Stimulated activated CD4-positive, alpha-beta T cell treated with anti-CD3 and anti-CD28 coated beads, Interleukin-15, amount 100 ng/mL, for 1 hour (primary cell): ENCODE measurements around the gene PLCL1.

Experiments
- DNase-seq, 2 donors: peaks; one replicate each; pipeline ENCODE4 v3.0.0-alpha.2; 2020; ENCODE audit warnings: low read depth in 1 of 2, low spot score in 1 of 2

Gene PLCL1

DNA sequence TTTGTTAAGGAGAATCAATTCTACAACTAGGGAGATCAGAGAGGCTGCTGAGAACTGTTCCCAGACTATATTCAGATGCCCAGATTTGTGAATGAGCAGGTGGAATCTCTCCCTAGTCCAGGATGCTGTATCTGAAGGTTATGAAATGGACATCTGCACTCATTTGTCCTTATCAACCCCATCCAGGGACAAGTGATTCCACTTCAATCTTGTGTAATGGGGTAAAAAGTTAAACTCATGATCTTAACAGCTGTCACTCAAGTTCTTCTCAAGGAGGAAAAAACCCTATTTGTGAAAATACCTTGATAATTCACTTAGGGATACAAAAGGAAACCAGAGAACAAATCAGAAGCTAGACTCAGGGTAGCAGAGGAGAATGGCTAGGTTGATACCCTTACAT is 144.8 kb downstream of the PLCL1 start:
- no peak for DNase-seq

DNA sequence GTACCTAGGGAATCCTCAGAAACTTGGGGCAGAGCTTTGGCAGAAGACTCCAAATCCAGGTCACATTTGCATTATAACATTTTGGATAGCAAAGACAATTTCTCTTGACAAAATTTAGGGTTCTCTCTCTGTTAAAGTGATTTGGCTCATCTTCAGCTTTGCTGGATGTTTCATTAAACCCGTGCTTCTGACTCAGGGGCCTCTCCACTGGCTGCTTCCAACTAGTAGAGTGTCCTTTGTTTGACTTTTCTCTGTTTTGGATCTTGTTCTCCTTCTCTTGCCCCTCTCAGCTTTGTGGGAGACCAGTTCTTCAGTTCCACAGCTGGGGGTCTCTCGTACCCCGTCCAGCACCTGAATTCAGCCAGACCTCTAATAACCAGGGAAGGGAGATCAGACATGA is 145.6 kb downstream of the PLCL1 start:
- no peak for DNase-seq

- DNase-seq = no peak
Observed at GRCh38 chr2:197950724-197951123, 146.3 kb downstream of the PLCL1 start.

DNA sequence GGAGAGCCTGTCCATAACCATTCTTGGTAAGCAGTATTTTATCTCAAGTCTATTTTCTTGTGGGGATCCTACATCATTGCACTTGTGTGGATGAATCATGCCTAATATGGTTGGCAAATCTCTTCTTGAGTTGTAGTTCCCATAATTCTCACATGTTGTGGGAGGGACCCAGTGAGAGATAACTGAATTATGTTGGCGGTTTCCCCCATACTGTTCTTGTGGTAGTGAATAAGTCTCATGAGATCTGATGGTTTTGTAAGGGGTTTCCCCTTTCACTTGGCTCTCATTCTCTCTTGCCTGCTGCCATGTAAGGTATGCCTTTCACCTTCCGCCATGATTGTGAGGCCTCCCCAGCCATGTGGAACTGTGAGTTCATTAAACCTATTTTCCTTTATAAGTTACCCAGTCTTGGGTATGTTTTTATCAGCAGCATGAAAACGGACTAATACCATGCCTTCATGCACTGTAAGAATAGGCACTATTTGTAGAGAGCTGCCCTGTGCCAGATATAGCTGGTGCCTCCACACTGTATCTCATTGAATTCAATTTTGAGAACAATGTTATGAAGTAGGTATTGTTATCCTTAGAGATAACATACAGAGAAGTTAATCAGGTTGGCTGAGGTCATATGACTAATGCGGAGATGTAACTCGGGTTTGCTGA is 148.3 kb downstream of the PLCL1 start:
- no peak for DNase-seq

DNA sequence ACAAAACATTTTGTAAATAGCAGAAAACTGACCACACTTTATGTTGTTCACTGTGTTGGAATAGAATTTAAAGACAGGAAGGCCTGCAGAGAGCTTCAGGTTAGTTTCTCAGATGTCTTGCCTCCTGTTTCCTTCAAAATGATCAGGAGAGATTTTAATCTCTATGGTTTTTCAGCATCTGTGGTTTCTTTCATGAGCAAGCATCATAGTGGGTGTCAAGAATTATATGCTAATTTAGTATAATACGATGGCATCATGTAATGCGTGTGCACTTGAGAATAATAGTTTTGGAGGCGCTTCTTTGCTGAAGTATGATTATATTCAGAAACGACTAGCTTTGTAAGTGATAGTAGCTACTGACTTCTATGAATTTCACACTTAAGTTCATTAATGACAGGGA is 149.9 kb downstream of the PLCL1 start:
- DNase-seq = no peak

- no peak for DNase-seq
Observed at GRCh38 chr2:197958592-197959150, 154.3 kb downstream of the PLCL1 start.

- no peak for DNase-seq
Observed at GRCh38 chr2:197959383-197959782, 155.0 kb downstream of the PLCL1 start.

- DNase-seq = no peak
Observed at GRCh38 chr2:197960786-197961185, 156.4 kb downstream of the PLCL1 start.

DNA sequence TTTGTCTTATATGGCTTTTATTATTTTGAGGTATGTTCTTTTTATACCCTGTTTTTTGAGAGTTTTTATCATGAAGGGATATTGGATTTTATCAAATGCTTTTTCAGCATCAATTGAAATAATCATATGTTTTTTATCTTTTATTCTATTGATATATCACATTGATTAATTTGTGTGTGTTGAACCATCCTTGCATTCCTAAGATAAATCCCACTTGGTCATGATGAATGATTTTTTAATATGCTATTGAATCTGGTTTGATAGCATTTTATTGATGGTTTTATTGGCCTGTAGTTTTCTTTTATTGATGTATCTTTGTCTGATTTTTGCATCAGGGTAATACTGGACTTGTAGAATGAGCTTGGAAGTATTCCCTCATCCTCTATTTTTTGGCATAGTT is 160.3 kb downstream of the PLCL1 start:
- DNase-seq = no peak

DNA sequence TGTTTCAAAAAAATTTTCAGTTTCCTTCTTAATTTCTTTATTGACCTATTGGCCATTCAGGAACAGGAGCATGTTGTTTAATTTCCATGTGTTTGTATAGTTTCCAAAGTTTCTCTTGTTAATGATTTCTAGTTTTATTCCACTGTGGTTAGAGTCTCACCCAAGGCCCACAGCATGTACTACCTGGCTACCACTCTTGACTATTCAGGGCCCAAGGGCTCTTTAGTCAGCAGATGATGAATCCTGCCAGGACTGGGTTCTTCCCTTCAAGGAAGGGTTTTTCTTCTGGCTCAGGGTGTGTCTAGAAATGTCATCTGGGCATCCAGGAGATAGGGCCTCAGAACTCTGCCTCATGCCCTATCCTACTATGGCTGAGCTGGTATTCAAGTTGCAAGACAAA is 161.4 kb downstream of the PLCL1 start:
- DNase-seq = no peak

DNA sequence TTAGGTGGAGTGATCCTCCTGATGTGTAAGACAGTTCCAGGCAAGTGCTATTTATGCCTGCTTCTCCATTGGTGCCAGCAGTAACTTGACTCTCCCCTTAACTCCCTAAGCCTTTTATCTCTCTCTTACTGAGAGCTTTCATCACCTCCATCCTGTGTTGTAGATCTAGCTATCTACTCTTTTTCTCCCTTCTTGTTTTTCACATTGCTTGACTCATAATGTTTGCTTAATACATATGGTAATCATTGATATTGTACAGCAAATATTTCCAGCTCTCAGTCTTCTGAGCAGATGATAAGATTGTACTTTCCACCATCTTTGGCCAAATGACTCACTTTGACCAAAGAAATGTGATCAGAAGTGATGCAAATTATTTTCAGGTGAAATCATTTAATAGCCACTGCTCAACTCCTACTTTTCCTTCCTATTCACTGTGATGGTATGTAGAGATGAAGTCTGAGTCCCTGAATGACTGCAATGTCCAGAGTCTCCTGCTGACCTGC is 165.0 kb downstream of the PLCL1 start:
- no peak for DNase-seq

DNA sequence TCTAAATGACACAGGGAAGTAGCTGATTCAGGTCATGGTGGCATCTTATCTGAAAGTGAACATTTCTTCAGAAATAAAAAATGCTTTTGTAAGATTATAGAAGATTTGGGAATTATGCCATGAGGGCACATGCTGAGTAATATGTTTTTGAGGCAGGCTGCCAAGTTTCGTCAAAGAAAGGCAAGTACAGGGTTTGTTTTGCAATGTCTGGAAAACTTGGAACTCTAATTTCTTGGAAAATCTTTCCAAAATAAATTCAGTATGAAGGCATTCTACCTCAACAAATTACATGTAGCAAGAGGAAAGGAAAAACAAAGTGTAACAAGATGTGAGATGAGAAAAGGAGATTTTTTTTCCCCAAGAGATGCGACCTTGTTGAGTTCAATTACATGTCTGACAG is 167.7 kb downstream of the PLCL1 start:
- no peak for DNase-seq

DNA sequence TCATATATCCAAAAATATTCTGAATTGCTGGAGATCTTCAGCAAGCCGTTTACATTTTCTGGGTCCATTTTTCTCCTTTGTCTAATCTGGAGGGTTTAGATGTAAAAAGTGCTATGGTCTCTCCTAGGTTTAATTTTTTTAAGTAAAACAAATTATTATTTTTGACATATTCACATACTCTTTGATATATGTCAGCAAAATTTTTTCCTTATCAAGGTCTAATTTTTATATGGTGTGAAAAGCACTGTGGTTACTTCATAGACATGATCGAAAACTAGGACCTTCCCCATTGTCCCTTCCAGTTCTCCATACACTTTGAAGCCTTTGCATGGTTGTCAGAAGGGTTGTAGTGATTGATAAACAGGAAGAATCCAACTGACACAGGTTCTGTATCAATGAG is 168.2 kb downstream of the PLCL1 start:
- no peak for DNase-seq

DNA sequence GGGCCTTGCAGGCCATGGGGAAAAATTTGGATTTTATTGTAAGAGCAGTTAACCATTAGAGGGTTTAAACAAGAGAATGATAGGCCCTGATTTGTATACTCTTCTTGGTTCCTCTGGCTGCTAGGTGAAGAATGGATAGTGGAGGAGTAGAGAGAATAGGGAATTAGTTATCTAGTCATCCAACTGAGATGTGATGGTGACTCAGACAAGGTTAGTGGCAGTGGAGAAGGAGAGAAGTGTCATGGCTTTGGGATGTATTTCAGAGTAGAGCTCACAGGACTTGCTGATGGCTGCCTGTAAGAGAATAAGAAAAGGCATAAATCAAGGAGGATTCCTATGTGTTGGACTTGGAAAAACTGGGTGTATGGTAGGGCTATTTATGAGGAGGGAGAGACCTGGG is 169.4 kb downstream of the PLCL1 start:
- no peak for DNase-seq

GRCh38 chr2:197975931-197976519 is 171.6 kb downstream of the PLCL1 start:
- no peak for DNase-seq

DNA sequence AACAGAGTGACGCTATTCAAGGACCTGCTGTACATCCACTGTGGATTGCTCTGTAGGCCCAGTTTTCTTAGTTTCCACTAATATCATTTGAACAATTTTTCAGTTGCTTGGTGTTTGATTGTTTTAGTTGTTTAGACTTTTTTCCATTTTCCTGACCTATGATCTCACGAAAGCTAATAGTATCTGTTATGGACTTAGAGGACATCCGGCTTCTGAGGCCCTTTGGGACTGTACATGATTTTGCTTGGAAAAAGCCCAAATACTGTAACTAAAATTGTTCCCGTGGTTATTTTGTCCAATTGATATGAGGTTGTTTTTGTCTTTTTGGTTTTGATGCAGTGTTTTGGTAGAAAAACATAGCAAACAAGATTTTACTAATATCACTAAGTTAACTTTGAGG is 174.6 kb downstream of the PLCL1 start:
- DNase-seq = no peak

- no peak for DNase-seq
Observed at GRCh38 chr2:197982565-197982964, 178.2 kb downstream of the PLCL1 start.

DNA sequence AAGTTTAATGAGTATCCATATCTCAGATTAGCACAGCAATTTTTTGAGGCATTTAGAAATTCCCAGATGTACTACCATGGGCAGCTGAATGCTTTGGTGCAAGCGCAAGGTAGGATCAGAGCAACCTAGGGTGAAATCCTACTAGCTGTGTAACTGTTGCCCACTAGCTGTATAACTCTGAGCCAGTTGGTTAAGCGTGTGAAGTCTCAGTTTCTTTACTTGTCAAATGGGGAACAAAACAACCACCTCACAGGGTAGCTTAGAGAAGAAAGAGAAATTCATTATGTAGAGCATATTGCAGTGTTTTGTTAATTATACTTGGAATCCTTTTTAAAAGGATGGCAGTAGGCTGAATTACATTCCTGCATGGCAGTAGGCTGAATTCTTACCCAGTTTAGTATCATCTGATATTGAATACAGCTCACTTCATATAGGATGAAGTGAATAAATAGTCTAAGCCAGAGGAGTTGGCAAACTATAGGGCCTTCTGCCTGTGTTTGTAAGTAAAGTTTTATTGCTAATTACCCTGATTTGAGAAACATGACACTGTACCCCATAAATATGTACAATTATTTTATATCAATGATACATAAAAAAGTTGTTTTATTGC is 180.7 kb downstream of the PLCL1 start:
- no peak for DNase-seq

DNA sequence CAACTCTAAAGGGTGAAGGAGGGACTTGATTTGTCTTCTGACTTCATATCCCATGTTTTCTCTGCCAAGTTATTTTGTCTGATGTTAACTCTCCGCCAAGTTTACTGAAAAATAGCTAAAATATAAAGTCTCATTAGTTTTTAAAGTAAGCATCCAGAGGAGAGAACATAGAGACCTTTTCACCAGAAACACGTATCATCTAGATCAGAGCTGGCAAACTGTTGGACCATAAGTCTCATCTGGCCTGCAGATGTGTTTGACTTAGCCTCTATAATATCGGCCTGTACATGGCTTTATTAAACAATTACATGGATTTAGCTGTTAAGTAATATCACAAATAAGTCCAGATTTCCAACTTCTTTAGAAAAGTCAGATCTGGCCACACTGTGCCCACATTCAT is 182.6 kb downstream of the PLCL1 start:
- no peak for DNase-seq

GRCh38 chr2:197990356-197990755 is 186.0 kb downstream of the PLCL1 start:
- DNase-seq = no peak

GRCh38 chr2:197992482-197993133 is 188.2 kb downstream of the PLCL1 start:
- DNase-seq = no peak

DNA sequence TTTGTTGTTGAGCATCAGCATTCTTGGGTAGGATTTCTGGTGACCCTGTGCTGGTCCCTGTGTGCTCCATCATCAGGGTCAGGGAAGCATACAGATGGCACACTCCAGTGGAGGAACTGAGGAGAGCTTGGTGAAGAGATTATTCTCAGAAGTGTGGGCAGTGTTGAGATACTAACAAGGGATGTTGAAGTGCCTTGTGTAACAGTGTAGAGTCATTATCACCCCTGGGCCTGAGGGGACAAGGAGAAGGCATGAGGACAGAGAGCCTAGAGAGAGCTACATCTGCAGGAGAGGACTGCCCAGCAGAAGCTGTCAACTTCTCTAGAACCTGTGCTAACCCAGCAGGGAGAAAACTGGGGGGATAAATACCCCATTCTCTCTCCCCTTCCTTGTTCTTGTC is 189.0 kb downstream of the PLCL1 start:
- no peak for DNase-seq
